Trophoblast cell (in vitro differentiated cells and primary cell): ENCODE data around the gene PIK3CG.

Experiments used
- DNase-seq, 2 donors: peaks; one replicate each; pipeline ENCODE4 v3.0.0-alpha.2; 2016
- H2AFZ ChIP-seq: 2 replicates; pipeline ENCODE4 v1.6.1; 2013; ENCODE audit warnings: low read length, moderate library complexity, mild to moderate bottlenecking; ENCODE audit not compliant: insufficient read depth, poor library complexity
- H2AK5ac ChIP-seq: 2 replicates; pipeline ENCODE4 v1.6.1; 2013; ENCODE audit warnings: mild to moderate bottlenecking, low read length
- H2BK120ac ChIP-seq: 2 replicates; pipeline ENCODE4 v1.6.1; 2013; ENCODE audit warnings: low read length, mild to moderate bottlenecking, moderate library complexity; ENCODE audit not compliant: insufficient read depth, poor library complexity
- H2BK12ac ChIP-seq: 2 replicates; pipeline ENCODE4 v1.6.1; 2013; ENCODE audit warnings: mild to moderate bottlenecking, low read length, moderate library complexity
- H2BK5ac ChIP-seq: 2 replicates; pipeline ENCODE4 v1.6.1; 2013; ENCODE audit warnings: low read length, low read depth, moderate library complexity, mild to moderate bottlenecking; ENCODE audit not compliant: poor library complexity
- H3K14ac ChIP-seq: 2 replicates; pipeline ENCODE4 v1.6.1; 2013; ENCODE audit warnings: mild to moderate bottlenecking, low read length
- H3K18ac ChIP-seq: 2 replicates; pipeline ENCODE4 v1.6.1; 2013; ENCODE audit warnings: mild to moderate bottlenecking, low read length
- H3K23ac ChIP-seq: 2 replicates; pipeline ENCODE4 v1.6.1; 2013; ENCODE audit warnings: low read length
- H3K27ac ChIP-seq: 2 replicates; pipeline ENCODE4 v1.5.1; 2013; ENCODE audit warnings: low read depth, mild to moderate bottlenecking, inconsistent platforms, low read length, moderate library complexity
- H3K27me3 ChIP-seq: 2 replicates; pipeline ENCODE4 v1.6.1; 2013; ENCODE audit warnings: inconsistent platforms, mild to moderate bottlenecking, low read length, moderate library complexity; ENCODE audit not compliant: insufficient read depth
- H3K36me3 ChIP-seq, 2 experiments: 1 replicate in 1 of 2; 2 replicates in 1 of 2; pipeline ENCODE4 v1.6.1; 2013; ENCODE audit warnings: low read length in 2 of 2, mild to moderate bottlenecking in 2 of 2, moderate library complexity in 1 of 2; ENCODE audit not compliant: insufficient read depth in 2 of 2, control insufficient read depth in 1 of 2
- H3K4ac ChIP-seq: 2 replicates; pipeline ENCODE4 v1.6.1; 2013; ENCODE audit warnings: low read depth, mild to moderate bottlenecking, low read length, moderate library complexity
- H3K4me1 ChIP-seq, 2 experiments: 1 replicate in 1 of 2; 2 replicates in 1 of 2; pipeline ENCODE4 v1.6.1; 2013; ENCODE audit warnings: low read length in 2 of 2, mild to moderate bottlenecking in 2 of 2, moderate library complexity in 1 of 2; ENCODE audit not compliant: insufficient read depth in 2 of 2, control insufficient read depth in 1 of 2
- H3K4me2 ChIP-seq: 2 replicates; pipeline ENCODE4 v1.6.1; 2013; ENCODE audit warnings: inconsistent platforms, mild to moderate bottlenecking, low read length, moderate library complexity
- H3K4me3 ChIP-seq: 2 replicates; pipeline ENCODE4 v1.5.1; 2013; ENCODE audit warnings: mild to moderate bottlenecking, low read depth, low read length, inconsistent platforms
- H3K79me1 ChIP-seq: one replicate; pipeline ENCODE4 v1.6.1; 2013; ENCODE audit warnings: low read length
- H3K79me2 ChIP-seq: 2 replicates; pipeline ENCODE4 v1.6.1; 2013; ENCODE audit warnings: low read length, mild to moderate bottlenecking; ENCODE audit not compliant: control insufficient read depth, insufficient read depth, poor library complexity
- H3K9ac ChIP-seq: 2 replicates; pipeline ENCODE4 v1.6.1; 2013; ENCODE audit warnings: mild to moderate bottlenecking, low read length
- H3K9me3 ChIP-seq: 2 replicates; pipeline ENCODE4 v1.6.1; 2013; ENCODE audit warnings: low read depth, mild to moderate bottlenecking, control low read depth, inconsistent platforms, low read length; ENCODE audit not compliant: insufficient read depth
- H4K12ac ChIP-seq: 2 replicates; pipeline ENCODE4 v1.6.1; 2013; ENCODE audit warnings: low read depth, mild to moderate bottlenecking, low read length, moderate library complexity
- H4K8ac ChIP-seq: 2 replicates; pipeline ENCODE4 v1.6.1; 2013; ENCODE audit warnings: low read depth, mild to moderate bottlenecking, low read length, moderate library complexity
- H4K91ac ChIP-seq: one replicate; pipeline ENCODE4 v1.6.1; 2013; ENCODE audit warnings: low read depth, mild to moderate bottlenecking, low read length, moderate library complexity
- WGBS: extraction: QIAGEN DNeasy Blood & Tissue Kit; methylation state at CpG from one replicate; pipeline ENCODE4 v1.1.7; 2013; ENCODE audit warnings: missing lambda C conversion rate; ENCODE audit not compliant: insufficient read length, insufficient coverage; ENCODE audit errors: extremely low coverage; 5-methylcytosine and 5-hydroxymethylcytosine counted together

The PIK3CG gene

GRCh38 chr7:106840342-106840741, 24.7 kb upstream of the PIK3CG start:
- DNase-seq: no peak
- Histone ChIP-seq H3K4me3 (no peak overlapping the region), H4K12ac (no peak overlapping the region), H4K91ac (peak overlapping the region; percentile 52), H2BK120ac (no peak overlapping the region), H2BK12ac (peak overlapping the region; percentile 60), H2BK5ac (peak overlapping the region; percentile 74), H2AFZ (no peak overlapping the region), H2AK5ac (no peak overlapping the region), H3K27me3 (no peaks in the 10 kb centered on the region), H4K8ac (no peak overlapping the region), H3K79me2 (no peaks in the 10 kb centered on the region), H3K4ac (no peak overlapping the region), H3K79me1 (peaks cover 18% of the 10 kb centered on the region), H3K23ac (no peak overlapping the region), H3K4me2 (no peak overlapping the region), H3K36me3 (no peaks in the 10 kb centered on the region), H3K27ac (no peak overlapping the region), H3K18ac (no peak overlapping the region), H3K9ac (no peak overlapping the region), H3K4me1 (peaks cover 20 to 26% of the 10 kb centered on the region in 2 experiments), H3K9me3 (no peaks in the 10 kb centered on the region), H3K14ac (no peak overlapping the region)
- no CpG with 5 or more reads among the region's 1 CpG for WGBS

- no peak overlapping the region for H3K14ac ChIP-seq
- H4K12ac ChIP-seq: no peak overlapping the region
Measured at GRCh38 chr7:106841896-106842390, 23.1 kb upstream of the PIK3CG start.

GRCh38 chr7:106844279-106844997, 20.6 kb upstream of the PIK3CG start:
- no peak overlapping the region for H4K12ac ChIP-seq
- H3K9me3 ChIP-seq: no peaks in the 10 kb centered on the region
- no peak overlapping the region for H3K4ac ChIP-seq
- H3K14ac ChIP-seq: no peak overlapping the region
- no peaks in the 10 kb centered on the region for H3K36me3 ChIP-seq
- H3K4me3 ChIP-seq: no peak overlapping the region
- DNase-seq: no peak
- H4K8ac ChIP-seq: no peak overlapping the region
- H3K23ac ChIP-seq: no peak overlapping the region
- peak overlapping the region; percentile 50 for H3K27ac ChIP-seq
- no CpG with 5 or more reads among the region's 11 CpGs for WGBS
- H3K9ac ChIP-seq: no peak overlapping the region
- peaks cover 22% of the 10 kb centered on the region for H3K79me1 ChIP-seq
- H2BK120ac ChIP-seq: no peak overlapping the region
- H3K18ac ChIP-seq: no peak overlapping the region
- H4K91ac ChIP-seq: no peak overlapping the region
- peak overlapping the region; percentile 27 for H2BK5ac ChIP-seq
- no peaks in the 10 kb centered on the region for H3K79me2 ChIP-seq
- H3K27me3 ChIP-seq: no peaks in the 10 kb centered on the region
- no peak overlapping the region for H2AK5ac ChIP-seq
- H3K4me1 ChIP-seq: peaks cover 22 to 27% of the 10 kb centered on the region in 2 experiments
- no peak overlapping the region for H2BK12ac ChIP-seq
- H2AFZ ChIP-seq: no peak overlapping the region
- peak overlapping the region; percentile 10 for H3K4me2 ChIP-seq

More at GRCh38 chr7:106841896-106842390, 23.1 kb upstream of the PIK3CG start:
- Histone ChIP-seq H3K9ac (no peak overlapping the region), H3K4ac (no peak overlapping the region), H2AFZ (no peak overlapping the region), H3K23ac (no peak overlapping the region), H3K4me3 (no peak overlapping the region), H3K36me3 (no peaks in the 10 kb centered on the region), H4K8ac (no peak overlapping the region), H2BK12ac (no peak overlapping the region), H3K4me2 (no peak overlapping the region), H3K27ac (no peak overlapping the region), H2AK5ac (no peak overlapping the region), H3K79me2 (no peaks in the 10 kb centered on the region), H4K91ac (no peak overlapping the region), H3K27me3 (no peaks in the 10 kb centered on the region), H2BK120ac (no peak overlapping the region), H2BK5ac (no peak overlapping the region), H3K18ac (no peak overlapping the region), H3K79me1 (peaks cover 19% of the 10 kb centered on the region), H3K4me1 (peaks cover 22 to 27% of the 10 kb centered on the region in 2 experiments), H3K9me3 (no peaks in the 10 kb centered on the region)
- DNase-seq: no peak

GRCh38 chr7:106848049-106848448, 17.0 kb upstream of the PIK3CG start:
- H2BK120ac ChIP-seq: no peak overlapping the region
- WGBS: no CpG with 5 or more reads among the region's 1 CpG
- H3K9me3 ChIP-seq: peaks cover 1% of the 10 kb centered on the region
- H2BK5ac ChIP-seq: no peak overlapping the region
- H3K4ac ChIP-seq: no peak overlapping the region
- no peak overlapping the region for H2AFZ ChIP-seq
- DNase-seq: no peak
- no peak overlapping the region for H2AK5ac ChIP-seq
- no peak overlapping the region for H3K9ac ChIP-seq
- no peak overlapping the region for H4K12ac ChIP-seq
- H2BK12ac ChIP-seq: no peak overlapping the region
- no peak overlapping the region for H3K18ac ChIP-seq
- H3K27me3 ChIP-seq: no peaks in the 10 kb centered on the region
- peaks cover 14% of the 10 kb centered on the region for H3K79me1 ChIP-seq
- H3K23ac ChIP-seq: no peak overlapping the region
- H3K14ac ChIP-seq: no peak overlapping the region
- no peak overlapping the region for H4K91ac ChIP-seq
- H4K8ac ChIP-seq: no peak overlapping the region
- H3K79me2 ChIP-seq: no peaks in the 10 kb centered on the region
- H3K36me3 ChIP-seq: no peaks in the 10 kb centered on the region
- peaks cover 15% of the 10 kb centered on the region in 2 experiments for H3K4me1 ChIP-seq
- H3K27ac ChIP-seq: no peak overlapping the region
- no peak overlapping the region for H3K4me3 ChIP-seq
- no peak overlapping the region for H3K4me2 ChIP-seq
